MM.1S (cell line): ENCODE results near the gene CHAF1A.
A peak's percentile ranks its signal among the peaks of the same experiment; 100 is the strongest.

ENCODE experiments used
- DNase-seq: peaks from one replicate; pipeline ENCODE4 v3.0.0-alpha.2; 2015
- H2AFZ ChIP-seq: fragments of 300-600 bp; sonication (generic); 2 replicates; pipeline ENCODE4 v1.6.0; 2016; ENCODE audit warnings: antibody characterized with exemption, low read length
- H3F3A ChIP-seq: fragments of 300-600 bp; sonication (generic); 2 replicates; pipeline ENCODE4 v1.6.1; 2016; ENCODE audit warnings: mild to moderate bottlenecking, antibody characterized with exemption, low read length, moderate library complexity, mixed read lengths; ENCODE audit not compliant: insufficient read depth
- H3K27ac ChIP-seq: fragments of 300-600 bp; sonication (generic); 2 replicates; pipeline ENCODE4 v1.5.1; 2016; ENCODE audit warnings: mild to moderate bottlenecking, low read length
- H3K27me3 ChIP-seq: fragments of 300-600 bp; sonication (generic); replicated peaks from 2 replicates; pipeline ENCODE4 v1.6.0; 2016; ENCODE audit warnings: low read length; ENCODE audit not compliant: insufficient read depth
- H3K36me3 ChIP-seq: fragments of 300-600 bp; sonication (generic); replicated peaks from 2 replicates; pipeline ENCODE4 v1.6.1; 2016; ENCODE audit warnings: mild to moderate bottlenecking, low read length, mixed read lengths; ENCODE audit not compliant: insufficient read depth
- H3K4me1 ChIP-seq: fragments of 300-600 bp; sonication (generic); 2 replicates; pipeline ENCODE4 v1.6.1; 2016; ENCODE audit warnings: low read length, mixed read lengths
- H3K4me2 ChIP-seq: fragments of 300-600 bp; sonication (generic); 2 replicates; pipeline ENCODE4 v1.6.0; 2016; ENCODE audit warnings: low read depth, low read length
- H3K4me3 ChIP-seq: fragments of 300-600 bp; sonication (generic); 2 replicates; pipeline ENCODE4 v1.5.1; 2016; ENCODE audit warnings: low read length, mixed read lengths
- H3K79me2 ChIP-seq: fragments of 300-600 bp; sonication (generic); 2 replicates; pipeline ENCODE4 v1.6.1; 2016; ENCODE audit warnings: mixed run types, low read length, mixed read lengths
- H3K9ac ChIP-seq: fragments of 300-600 bp; sonication (generic); 2 replicates; pipeline ENCODE4 v1.6.1; 2016; ENCODE audit warnings: low read length, mixed read lengths
- H3K9me2 ChIP-seq: fragments of 300-600 bp; sonication (generic); replicated peaks from 2 replicates; pipeline ENCODE4 v1.6.1; 2016; ENCODE audit warnings: mild to moderate bottlenecking, low read length, mixed read lengths; ENCODE audit not compliant: insufficient read depth
- H3K9me3 ChIP-seq: fragments of 300-600 bp; sonication (generic); replicated peaks from 2 replicates; pipeline ENCODE4 v1.6.1; 2016; ENCODE audit warnings: mild to moderate bottlenecking, low read length, mixed read lengths; ENCODE audit not compliant: insufficient read depth
- H4K20me1 ChIP-seq: fragments of 300-600 bp; sonication (generic); 2 replicates; pipeline ENCODE4 v1.6.1; 2016; ENCODE audit warnings: mild to moderate bottlenecking, low read length, moderate library complexity, mixed read lengths; ENCODE audit not compliant: insufficient read depth
- CTCF ChIP-seq: fragments of 300-600 bp; sonication (generic); IDR thresholded peaks from 2 replicates; pipeline ENCODE4 v1.5.1; 2016; ENCODE audit warnings: antibody characterized with exemption, low read length, mixed read lengths
- EZH2 ChIP-seq: fragments of 300-600 bp; sonication (generic); optimal IDR thresholded peaks from 2 replicates; pipeline ENCODE3; 2017; ENCODE audit warnings: low read depth, mild to moderate bottlenecking, antibody characterized with exemption, low read length, mixed read lengths
- EZH2phosphoT487 ChIP-seq: fragments of 300-600 bp; sonication (generic); IDR thresholded peaks from 2 replicates; pipeline ENCODE4 v1.6.1; 2018; ENCODE audit warnings: antibody characterized with exemption, low read length

CHAF1A gene

DNA sequence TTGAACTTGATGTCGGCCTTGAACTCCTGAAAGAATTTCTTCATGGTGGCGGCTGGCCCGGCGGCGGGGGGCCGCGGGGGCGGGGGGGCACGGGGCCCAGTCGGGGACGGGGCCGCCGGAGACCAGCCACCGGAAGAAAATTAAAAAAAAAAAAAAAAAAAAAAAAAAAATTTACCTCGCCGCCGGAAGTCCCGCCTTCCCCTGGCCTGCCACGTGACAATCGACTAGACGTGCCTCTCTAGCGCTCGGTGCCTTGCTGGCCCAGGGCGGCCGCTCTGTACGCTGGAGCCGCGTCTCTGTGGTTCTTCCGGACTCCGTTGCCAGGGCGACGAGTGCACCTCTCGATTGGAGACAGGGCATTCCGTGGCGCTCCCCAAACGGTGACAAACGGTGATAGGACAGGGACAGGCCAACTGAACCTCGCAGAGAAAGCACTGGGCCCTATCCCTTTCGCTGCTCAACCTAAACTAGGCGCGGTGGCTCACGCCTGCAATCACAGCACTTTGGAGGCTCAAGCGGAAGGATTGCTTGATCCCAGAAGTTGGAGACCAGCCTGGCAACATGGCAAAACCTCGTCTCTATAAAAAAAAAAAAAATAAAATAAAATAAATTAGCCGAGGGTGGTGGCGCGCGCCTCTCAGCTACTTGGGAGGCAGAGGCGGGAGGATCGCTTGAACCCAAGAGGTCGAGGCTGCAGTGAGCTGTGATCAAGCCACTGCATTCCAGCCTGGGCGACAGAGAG lies 55.4 kb downstream of the CHAF1A start, which contains the start of gene UBXN6:
Gene UBXN6 (minus strand): TSS at position 141 of the 742 bp plus-strand sequence. CDS start 97 bp downstream, at position 44.
- peak within 1 kb of the TSS; percentile 82 for H2AFZ ChIP-seq
- peak within 1 kb of the TSS; percentile 94 for H3K4me2 ChIP-seq
- TF ChIP-seq EZH2: no peak
- no peak for TF ChIP-seq CTCF
- no peak for TF ChIP-seq EZH2phosphoT487
- H3K4me1 ChIP-seq: peaks cover 7% of the 10 kb centered on the region
- H3K79me2 ChIP-seq: peaks cover 18% of the 10 kb centered on the region
- peak; percentile 100 for DNase-seq
- H4K20me1 ChIP-seq: no peaks in the 10 kb centered on the region
- no peaks in the 10 kb centered on the region for H3K9me2 ChIP-seq
- peak within 1 kb of the TSS; percentile 69 for H3K9ac ChIP-seq
- H3F3A ChIP-seq: no peaks in the 10 kb centered on the region
- no peak within 1 kb of the TSS; the same call in 1 of the 2 replicates for H3K27ac ChIP-seq
- H3K27me3 ChIP-seq: peaks cover 26% of the 10 kb centered on the region
- peak within 1 kb of the TSS; percentile 81 for H3K4me3 ChIP-seq
- H3K36me3 ChIP-seq: no peaks in the 10 kb centered on the region
- H3K9me3 ChIP-seq: no peaks in the 10 kb centered on the region

DNA sequence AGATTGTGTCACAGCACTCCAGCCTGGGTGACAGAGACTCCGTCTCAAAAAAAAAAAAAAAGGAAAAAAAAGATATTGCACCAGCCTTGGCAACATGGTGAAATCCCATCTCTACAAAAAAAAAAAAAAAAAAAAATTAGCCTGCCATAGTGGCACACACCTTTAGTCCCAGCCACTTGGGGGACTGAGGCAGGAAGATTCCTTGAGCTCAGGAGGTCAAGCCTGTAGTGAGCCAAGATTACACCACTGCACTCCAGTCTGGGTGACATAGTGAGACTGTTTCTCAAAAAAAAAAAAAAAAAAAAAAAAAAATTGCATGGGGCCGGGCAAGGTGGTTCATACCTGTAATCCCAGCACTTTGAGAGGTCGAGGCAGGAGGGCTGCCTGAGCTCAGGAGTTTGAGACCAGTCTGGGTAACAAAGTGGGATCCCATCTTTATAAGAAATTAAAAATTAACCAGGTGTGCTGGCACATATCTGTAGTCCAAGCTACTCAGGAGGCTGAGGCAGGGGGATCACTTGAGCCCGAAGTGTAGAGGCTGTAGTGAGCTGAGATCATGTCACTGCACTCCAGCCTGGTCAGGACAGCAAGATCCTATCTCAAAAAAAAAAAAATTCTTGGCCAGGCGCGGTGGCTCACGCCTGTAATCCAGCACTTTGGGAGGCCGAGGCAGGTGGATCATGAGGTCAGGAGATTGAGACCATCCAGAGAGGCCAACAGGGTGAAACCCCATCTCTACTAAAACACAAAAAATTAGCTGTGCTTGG lies 62.6 kb downstream of the CHAF1A start:
- H3K9ac ChIP-seq: no peak overlapping the region
- no peaks in the 10 kb centered on the region for H3K4me1 ChIP-seq
- no peak overlapping the region for H3K4me2 ChIP-seq
- H3K36me3 ChIP-seq: no peaks in the 10 kb centered on the region
- no peaks in the 10 kb centered on the region for H3K9me2 ChIP-seq
- no peak overlapping the region for H3K4me3 ChIP-seq
- no peaks in the 10 kb centered on the region for H3F3A ChIP-seq
- H2AFZ ChIP-seq: no peak overlapping the region
- no peaks in the 10 kb centered on the region for H3K79me2 ChIP-seq
- no peaks in the 10 kb centered on the region for H3K9me3 ChIP-seq
- no peak overlapping the region for H3K27ac ChIP-seq
- DNase-seq: no peak
- TF ChIP-seq EZH2 (no peak), CTCF (no peak), EZH2phosphoT487 (no peak)
- no peaks in the 10 kb centered on the region for H4K20me1 ChIP-seq
- H3K27me3 ChIP-seq: peaks cover 25% of the 10 kb centered on the region

GRCh38 chr19:4467835-4468234 lies 65.4 kb downstream of the CHAF1A start:
- no peak overlapping the region for H3K9ac ChIP-seq
- TF ChIP-seq EZH2phosphoT487 (no peak), CTCF (no peak), EZH2 (no peak)
- no peak overlapping the region for H2AFZ ChIP-seq
- peaks cover 7% of the 10 kb centered on the region; the same call in 1 of the 2 replicates for H3K27me3 ChIP-seq
- peaks cover 5% of the 10 kb centered on the region; the same call in 1 of the 2 replicates for H3F3A ChIP-seq
- no peak overlapping the region for H3K27ac ChIP-seq
- H3K9me2 ChIP-seq: no peaks in the 10 kb centered on the region
- no peaks in the 10 kb centered on the region for H3K4me1 ChIP-seq
- H3K9me3 ChIP-seq: no peaks in the 10 kb centered on the region
- no peak for DNase-seq
- H3K36me3 ChIP-seq: no peaks in the 10 kb centered on the region
- no peaks in the 10 kb centered on the region for H4K20me1 ChIP-seq
- no peak overlapping the region for H3K4me3 ChIP-seq
- peaks cover 5% of the 10 kb centered on the region for H3K79me2 ChIP-seq
- H3K4me2 ChIP-seq: no peak overlapping the region
